Astrocyte (in vitro differentiated cells and primary cell): Measurements from ENCODE around the gene VRK2. TPM values are rescaled to one million over a fixed set of nuclear protein-coding genes. Genes with fewer than 3 reads are reported as not detected.

Source experiments
- DNase-seq: peaks from one replicate; pipeline ENCODE4 v3.0.0-alpha.2; 2010; ENCODE audit warnings: low read depth
- FAIRE-seq: peaks from 2 replicates; lab custom pipeline; 2011; peaks lifted over from hg19 to GRCh38; lab: Jason Lieb, UNC
- H2AFZ ChIP-seq: 2 replicates; pipeline ENCODE4 v1.6.0; 2012; ENCODE audit warnings: low read depth, low read length, inconsistent platforms
- H3K27ac ChIP-seq: 2 replicates; pipeline ENCODE4 v1.5.1; 2011; ENCODE audit warnings: low read depth, low read length, inconsistent platforms
- H3K27me3 ChIP-seq: 2 replicates; pipeline ENCODE4 v1.6.0; 2011; ENCODE audit warnings: low read length, inconsistent platforms; ENCODE audit not compliant: insufficient read depth
- H3K36me3 ChIP-seq: 2 replicates; pipeline ENCODE4 v1.5.1; 2011; ENCODE audit warnings: low read length, inconsistent platforms; ENCODE audit not compliant: insufficient read depth
- H3K4me1 ChIP-seq: 2 replicates; pipeline ENCODE4 v1.5.1; 2011; ENCODE audit warnings: low read length, inconsistent platforms; ENCODE audit not compliant: insufficient read depth
- H3K4me2 ChIP-seq: 2 replicates; pipeline ENCODE4 v1.6.0; 2012; ENCODE audit warnings: low read length, inconsistent platforms
- H3K4me3 ChIP-seq: 2 replicates; pipeline ENCODE4 v1.5.1; 2011; ENCODE audit warnings: low read depth, mild to moderate bottlenecking, low read length, inconsistent platforms; ENCODE audit not compliant: insufficient read depth
- H3K79me2 ChIP-seq: 2 replicates; pipeline ENCODE4 v1.6.0; 2012; ENCODE audit warnings: mild to moderate bottlenecking, low read length, inconsistent platforms; ENCODE audit not compliant: insufficient read depth
- H3K9ac ChIP-seq: 2 replicates; pipeline ENCODE4 v1.6.0; 2012; ENCODE audit warnings: mild to moderate bottlenecking, low read length, inconsistent platforms
- H3K9me3 ChIP-seq: 2 replicates; pipeline ENCODE4 v1.5.1; 2012; ENCODE audit warnings: low read depth, mild to moderate bottlenecking, low read length, inconsistent platforms; ENCODE audit not compliant: insufficient read depth
- H4K20me1 ChIP-seq: 2 replicates; pipeline ENCODE4 v1.6.0; 2012; ENCODE audit warnings: low read length, inconsistent platforms; ENCODE audit not compliant: insufficient read depth
- H3K27ac Mint-ChIP-seq: one replicate; pipeline ENCODE4 v1.8.0; 2021; ENCODE audit warnings: mild to moderate bottlenecking, mixed read lengths; ENCODE audit not compliant: unreplicated experiment
- H3K27me3 Mint-ChIP-seq: one replicate; pipeline ENCODE4 v1.8.0; 2021; ENCODE audit warnings: low read depth, mixed read lengths; ENCODE audit not compliant: unreplicated experiment
- H3K36me3 Mint-ChIP-seq: one replicate; pipeline ENCODE4 v1.8.0; 2021; ENCODE audit warnings: low read depth, mixed read lengths; ENCODE audit not compliant: unreplicated experiment
- H3K4me1 Mint-ChIP-seq: one replicate; pipeline ENCODE4 v1.8.0; 2021; ENCODE audit warnings: low read depth, mixed read lengths; ENCODE audit not compliant: unreplicated experiment
- H3K4me3 Mint-ChIP-seq: one replicate; pipeline ENCODE4 v1.8.0; 2021; ENCODE audit warnings: mild to moderate bottlenecking, moderate library complexity, mixed read lengths; ENCODE audit not compliant: unreplicated experiment
- H3K9me3 Mint-ChIP-seq: one replicate; pipeline ENCODE4 v1.8.0; 2021; ENCODE audit warnings: mild to moderate bottlenecking, mixed read lengths; ENCODE audit not compliant: unreplicated experiment
- CTCF ChIP-seq: IDR thresholded peaks from 2 replicates; pipeline ENCODE4 v1.5.1; 2011; ENCODE audit warnings: low read depth, mild to moderate bottlenecking, inconsistent platforms, low read length, moderate library complexity; ENCODE audit not compliant: insufficient read depth
- EZH2 ChIP-seq: IDR thresholded peaks from 2 replicates; pipeline ENCODE4 v1.6.1; 2012; ENCODE audit warnings: mild to moderate bottlenecking, low read length, inconsistent platforms; ENCODE audit not compliant: insufficient read depth
- total RNA-seq: library from RNA; stranded (reverse); gene quantifications from 2 replicates; pipeline ENCODE4 v1.2.1, GENCODE V29; 2021

The VRK2 gene
- total RNA-seq, 1 donor from 2014 or later, result 28.6 TPM

DNA sequence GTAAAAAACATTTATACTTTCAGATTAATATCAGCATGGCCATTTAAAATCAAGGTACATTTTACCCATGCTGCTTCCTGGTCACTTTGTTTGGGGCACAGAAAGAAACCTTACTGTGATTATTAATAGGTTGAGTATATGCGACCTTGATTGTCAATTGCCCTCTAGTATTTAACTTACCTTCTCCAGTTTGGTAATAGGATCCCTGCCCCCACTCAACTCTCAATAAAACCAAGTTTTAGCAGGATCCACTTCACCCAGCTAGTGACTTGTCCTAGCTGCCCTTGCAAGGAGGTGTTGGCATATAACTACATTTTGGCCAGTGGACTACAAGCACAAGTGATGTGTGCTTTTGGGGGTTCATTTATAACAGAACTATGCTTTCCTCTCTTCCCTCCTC lies 160.2 kb downstream of the VRK2 start:
- no peak for TF ChIP-seq EZH2
- no peak for TF ChIP-seq CTCF
- H3K4me3 Mint-ChIP-seq, result no peak overlapping the region
- Histone ChIP-seq H3K4me3 (no peak overlapping the region), H3K79me2 (no peaks in the 10 kb centered on the region), H3K27me3 (no peaks in the 10 kb centered on the region), H3K4me1 (no peaks in the 10 kb centered on the region), H2AFZ (no peak overlapping the region), H3K9me3 (no peaks in the 10 kb centered on the region), H3K36me3 (no peaks in the 10 kb centered on the region), H3K4me2 (no peak overlapping the region), H3K9ac (no peak overlapping the region), H3K27ac (no peak overlapping the region), H4K20me1 (no peaks in the 10 kb centered on the region)
- DNase-seq (no peak), FAIRE-seq (no peak)
- H3K27ac Mint-ChIP-seq, result no peak overlapping the region
- peaks cover 10% of the 10 kb centered on the region for H3K9me3 Mint-ChIP-seq
- peaks cover 10% of the 10 kb centered on the region for H3K36me3 Mint-ChIP-seq
- H3K27me3 Mint-ChIP-seq, result no peaks in the 10 kb centered on the region
- H3K4me1 Mint-ChIP-seq, result no peaks in the 10 kb centered on the region

GRCh38 chr2:58207189-58207588 lies 160.6 kb downstream of the VRK2 start:
- Histone ChIP-seq H3K4me1 (no peaks in the 10 kb centered on the region), H3K9ac (no peak overlapping the region), H4K20me1 (no peaks in the 10 kb centered on the region), H2AFZ (no peak overlapping the region), H3K4me3 (no peak overlapping the region), H3K79me2 (no peaks in the 10 kb centered on the region), H3K36me3 (peaks cover 1% of the 10 kb centered on the region), H3K27me3 (no peaks in the 10 kb centered on the region), H3K4me2 (no peak overlapping the region), H3K9me3 (no peaks in the 10 kb centered on the region), H3K27ac (no peak overlapping the region)
- Mint-ChIP-seq H3K27me3 (no peaks in the 10 kb centered on the region), H3K9me3 (peaks cover 13% of the 10 kb centered on the region), H3K27ac (no peak overlapping the region), H3K4me3 (no peak overlapping the region), H3K36me3 (peaks cover 12% of the 10 kb centered on the region), H3K4me1 (no peaks in the 10 kb centered on the region)
- FAIRE-seq (no peak), DNase-seq (no peak)
- TF ChIP-seq CTCF, result no peak
- no peak for TF ChIP-seq EZH2

Other genes with a start within 250 kb of the VRK2 start
- gene FANCL, start 194.5 kb downstream of the VRK2 start, total RNA-seq, result 10.7 and 13.8 TPM in 2 replicates